IPS-18c (cell line): ENCODE results near the gene FHIT.

ENCODE experiments used
- H3K4me3 ChIP-seq: 2 replicates; pipeline ENCODE4 v1.7.0; 2013; ENCODE audit warnings: low read depth, mild to moderate bottlenecking, low read length, moderate library complexity; ENCODE audit not compliant: insufficient read depth
- H3K9me3 ChIP-seq: one replicate; pipeline ENCODE4 v1.6.1; 2013; ENCODE audit warnings: mild to moderate bottlenecking, low read length, moderate library complexity; ENCODE audit not compliant: control insufficient read depth, insufficient read depth

The FHIT gene

DNA sequence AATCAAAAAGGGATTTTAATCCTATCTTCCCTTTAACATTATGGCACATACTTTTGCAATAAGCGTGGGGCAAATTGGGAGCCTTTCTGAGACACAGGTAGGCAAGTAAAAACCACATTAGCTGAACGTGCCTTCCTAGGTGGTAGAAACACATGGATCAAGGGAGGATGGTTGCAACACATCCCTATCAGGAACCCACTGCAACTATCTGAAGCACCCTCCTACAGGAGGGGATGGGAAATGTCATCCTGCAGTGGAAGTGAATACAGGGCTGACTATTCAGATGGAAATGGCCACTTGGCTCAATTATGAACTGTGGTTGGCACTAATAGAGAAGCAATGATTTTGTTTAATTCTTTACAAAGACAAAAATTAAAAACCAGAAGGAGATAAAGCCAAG is 826.3 kb downstream of the FHIT start:
- Histone ChIP-seq H3K9me3 (no peaks in the 10 kb centered on the region), H3K4me3 (no peak overlapping the region)

DNA sequence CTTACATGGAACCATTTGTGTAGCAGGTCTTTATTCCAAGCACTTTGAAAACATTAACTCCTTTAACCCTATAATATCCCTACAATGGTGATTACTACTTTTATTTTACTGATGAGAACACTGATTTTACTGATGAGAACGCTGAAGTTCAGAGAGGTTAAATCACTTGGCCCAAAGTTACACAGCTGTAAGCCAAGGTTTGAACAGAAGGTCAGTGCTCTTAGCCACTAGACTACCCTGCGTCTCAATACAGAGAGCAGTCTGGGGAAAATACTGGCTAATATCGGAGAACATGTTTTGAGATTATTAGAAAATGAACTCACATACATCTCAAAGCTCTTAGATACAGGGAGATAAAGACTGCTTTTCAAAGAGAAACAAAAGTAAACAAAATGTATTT is 827.2 kb downstream of the FHIT start:
- Histone ChIP-seq H3K9me3 (no peaks in the 10 kb centered on the region), H3K4me3 (no peak overlapping the region)

DNA sequence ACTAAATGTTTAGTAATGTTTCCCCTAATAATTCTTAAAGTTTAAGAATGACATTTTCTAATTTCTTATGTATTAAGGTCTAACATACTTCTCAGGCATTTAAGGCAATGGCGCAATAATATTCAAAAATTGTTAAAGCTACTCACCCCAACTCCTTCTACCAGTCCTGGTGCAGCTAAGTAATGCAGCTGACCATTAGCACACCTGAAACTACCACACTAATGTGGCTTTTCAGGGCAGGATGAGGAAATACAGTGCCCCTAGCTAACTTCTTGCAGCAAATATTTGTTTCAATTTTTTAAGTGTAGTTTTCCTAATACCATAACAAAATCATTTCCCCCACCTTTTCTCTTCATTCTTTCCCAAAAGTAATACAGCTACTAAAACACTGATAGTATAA is 827.7 kb downstream of the FHIT start:
- no peaks in the 10 kb centered on the region for H3K9me3 ChIP-seq
- no peak overlapping the region for H3K4me3 ChIP-seq

DNA sequence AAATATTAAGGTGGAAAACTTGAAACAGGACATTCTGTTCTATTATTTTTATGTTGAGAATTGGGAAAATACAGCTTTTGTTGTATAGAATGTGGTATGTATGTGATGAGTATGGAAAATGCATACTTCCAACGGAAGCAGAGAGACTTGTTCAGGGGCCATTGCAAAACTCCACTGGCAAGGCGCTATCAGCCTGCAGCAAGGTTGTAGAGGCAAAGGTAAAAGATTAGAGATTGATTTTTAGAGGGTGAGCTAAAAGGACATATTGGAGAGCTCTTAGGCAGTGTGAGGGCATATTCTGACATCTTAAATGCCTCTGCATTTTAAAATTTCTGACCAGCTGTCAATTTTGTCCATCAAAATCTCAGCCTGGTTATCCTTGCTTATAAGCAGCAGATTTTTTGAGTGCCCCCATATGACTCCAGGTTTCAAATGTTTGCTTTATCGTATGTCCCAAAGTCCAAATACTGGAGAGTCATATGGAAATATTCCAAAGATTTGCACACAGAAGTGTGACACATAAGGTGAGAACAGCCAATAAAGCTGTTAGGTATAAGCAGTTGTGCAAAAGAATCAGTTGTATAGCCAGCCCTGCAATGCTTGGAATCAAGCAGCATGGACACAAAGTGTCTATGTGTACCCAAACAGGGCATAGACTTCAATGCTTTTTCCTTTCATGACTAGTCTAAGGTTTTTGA is 829.4 kb downstream of the FHIT start:
- Histone ChIP-seq H3K9me3 (no peaks in the 10 kb centered on the region), H3K4me3 (no peak overlapping the region)

DNA sequence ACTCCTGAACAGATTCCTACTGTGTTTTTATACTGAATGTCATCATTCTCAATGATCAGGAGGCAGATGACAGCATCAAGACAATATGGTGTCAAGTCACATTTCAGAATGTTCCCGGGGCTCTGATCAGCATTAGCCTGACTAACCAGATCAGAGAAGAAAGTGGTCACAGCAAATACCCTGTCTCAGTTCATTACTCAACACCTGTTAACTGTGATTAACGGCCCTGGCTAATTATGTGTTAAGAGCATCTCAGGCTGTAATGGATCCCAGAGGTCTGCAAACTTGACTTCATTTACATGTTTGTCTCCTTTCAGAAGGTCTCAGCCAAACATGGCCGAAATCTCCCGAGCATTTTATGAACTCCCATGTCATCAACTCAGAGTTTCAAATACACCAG is 833.7 kb downstream of the FHIT start:
- no peaks in the 10 kb centered on the region for H3K9me3 ChIP-seq
- no peak overlapping the region for H3K4me3 ChIP-seq

DNA sequence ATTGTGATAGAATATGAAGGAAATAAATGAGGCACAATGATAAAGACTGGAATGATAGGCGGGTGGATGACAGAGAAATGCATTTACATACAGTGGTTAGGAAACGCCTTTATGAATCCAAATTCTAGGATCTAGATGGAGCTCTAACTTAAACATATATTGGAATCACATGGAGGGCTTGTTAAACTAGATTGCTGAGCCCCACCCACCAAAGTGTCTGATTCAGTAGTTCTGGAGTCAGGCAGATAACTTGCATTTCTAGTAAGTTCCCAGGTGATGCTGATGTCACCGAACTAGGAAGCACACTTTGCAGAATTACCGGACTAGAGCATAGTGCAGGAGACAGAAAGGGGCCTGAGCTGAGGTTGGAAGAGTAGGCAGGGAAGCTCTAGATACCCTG is 837.2 kb downstream of the FHIT start:
- Histone ChIP-seq H3K9me3 (no peaks in the 10 kb centered on the region), H3K4me3 (no peak overlapping the region)

DNA sequence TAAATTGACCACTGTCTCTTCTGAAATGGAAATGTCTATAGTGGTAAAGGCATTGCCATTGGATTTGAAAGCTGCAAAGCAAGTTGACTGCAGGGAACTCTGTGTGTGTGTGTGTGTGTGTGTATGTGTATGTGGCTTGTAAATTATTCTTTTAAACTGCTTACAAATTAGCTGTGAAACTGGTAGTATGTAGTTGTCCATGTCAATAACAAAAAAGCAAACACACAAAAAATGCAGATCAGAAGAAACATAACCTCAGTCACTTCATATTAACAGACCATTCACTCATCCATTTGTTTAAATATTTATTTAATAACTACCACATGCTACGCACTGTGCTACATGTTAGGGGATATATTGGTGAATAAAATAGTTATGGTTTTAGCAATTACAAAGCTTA is 837.7 kb downstream of the FHIT start:
- no peak overlapping the region for H3K4me3 ChIP-seq
- no peaks in the 10 kb centered on the region for H3K9me3 ChIP-seq

DNA sequence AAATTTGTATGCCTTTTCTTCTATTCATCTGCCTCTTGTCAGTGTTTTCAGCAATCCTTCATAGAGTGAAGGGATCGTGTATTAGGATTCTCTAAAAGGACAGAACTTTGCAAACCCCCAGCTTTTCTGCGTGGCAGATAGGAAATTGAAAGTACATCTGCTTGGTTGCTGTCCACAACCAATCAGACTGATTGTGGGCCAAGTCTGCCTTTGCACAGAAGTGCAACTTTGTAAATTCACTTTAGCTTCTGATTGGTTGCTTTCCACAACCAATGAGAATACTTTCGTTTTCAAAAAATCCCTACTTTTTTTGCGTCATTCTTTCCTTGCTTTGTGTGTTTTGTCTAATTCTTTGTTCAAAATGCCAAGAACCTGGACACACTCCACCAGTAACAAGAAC is 847.4 kb downstream of the FHIT start:
- H3K4me3 ChIP-seq, result no peak overlapping the region

DNA sequence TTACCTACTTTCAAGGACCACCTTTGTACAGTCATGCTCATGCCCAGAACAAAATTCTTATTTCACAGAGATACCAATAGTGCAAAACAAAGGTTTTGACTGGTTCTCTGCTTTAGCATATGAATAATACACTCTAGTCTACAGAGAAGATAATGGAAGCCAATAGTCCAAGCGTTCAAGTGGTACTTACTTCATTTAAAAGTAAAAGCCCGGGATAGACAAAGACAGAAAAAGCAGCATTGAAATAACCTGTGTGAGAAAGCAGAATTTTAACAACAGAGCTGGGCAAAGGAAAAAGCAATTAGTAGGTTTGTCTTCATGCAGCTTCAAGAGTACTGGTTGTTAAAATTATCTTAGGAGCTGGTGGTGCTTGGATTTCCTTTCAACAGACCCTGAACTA is 848.3 kb downstream of the FHIT start:
- Histone ChIP-seq H3K4me3 (no peak overlapping the region), H3K9me3 (no peaks in the 10 kb centered on the region)

More for the DNA sequence above, 847.4 kb downstream of the FHIT start:
- H3K9me3 ChIP-seq, result no peaks in the 10 kb centered on the region

DNA sequence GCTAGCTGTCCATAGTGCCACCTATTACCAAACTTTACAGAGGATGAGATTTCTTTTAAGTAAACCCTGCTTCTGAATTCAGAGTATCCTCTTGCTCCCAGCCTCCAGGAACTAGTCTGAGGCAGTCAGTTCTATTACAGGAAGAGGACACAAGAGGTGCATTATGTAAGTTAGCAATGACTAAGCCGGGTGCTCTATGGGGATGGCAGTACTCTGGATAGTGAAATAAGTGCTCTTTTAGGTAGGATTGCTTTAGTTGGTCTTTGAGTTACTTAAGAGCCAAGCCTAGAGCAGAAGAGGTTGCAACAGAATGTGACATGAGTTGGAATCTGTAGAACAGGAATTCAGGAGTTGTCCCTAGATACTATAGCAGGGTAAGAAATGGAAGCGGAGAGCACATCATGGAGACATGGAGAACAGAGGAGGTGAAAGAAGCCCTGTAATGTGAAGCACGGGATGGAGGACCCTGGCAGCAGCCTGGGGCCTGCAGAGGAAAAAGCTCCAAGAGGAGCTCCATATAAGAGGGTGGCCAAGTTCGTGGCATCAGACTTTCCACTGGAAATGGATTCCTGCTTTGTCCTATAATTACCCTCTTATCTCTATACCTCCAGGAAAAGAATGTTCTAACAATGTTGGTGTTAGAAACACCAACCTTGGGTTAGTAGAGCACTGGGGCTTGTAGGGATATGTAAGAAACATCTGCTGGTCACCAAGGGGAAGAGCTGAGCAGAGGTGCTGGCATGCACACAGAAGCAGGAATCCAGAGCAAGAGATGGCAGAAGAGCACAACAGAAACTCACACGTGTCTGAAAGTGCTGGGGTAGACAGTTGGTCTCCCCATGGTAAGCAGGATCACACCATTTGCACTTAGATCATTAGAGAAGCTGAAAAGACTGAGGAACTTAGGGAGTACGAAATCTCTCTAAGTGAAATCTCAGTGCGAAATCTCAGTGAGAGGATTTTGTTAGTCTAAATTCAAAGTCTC is 851.1 kb downstream of the FHIT start:
- no peaks in the 10 kb centered on the region for H3K9me3 ChIP-seq
- H3K4me3 ChIP-seq, result no peak overlapping the region

DNA sequence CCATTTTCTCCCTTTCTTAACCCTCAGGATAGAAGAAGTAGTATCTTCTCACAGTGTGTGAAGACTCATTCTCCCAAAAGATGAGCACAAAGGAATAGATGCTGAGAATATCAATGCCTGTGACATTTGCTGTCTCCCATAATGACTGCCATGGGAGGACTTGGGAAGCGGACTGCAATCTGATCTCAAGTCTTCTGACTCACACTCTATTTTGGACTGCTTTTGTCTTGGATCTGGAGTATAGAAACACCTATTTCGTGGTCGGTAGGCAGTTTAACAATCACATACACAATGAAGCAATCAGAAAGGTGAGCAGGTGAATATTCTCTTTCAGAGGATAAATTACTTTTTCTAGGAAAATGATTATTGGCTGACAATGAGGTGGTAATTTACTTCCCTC is 852.0 kb downstream of the FHIT start:
- Histone ChIP-seq H3K9me3 (no peaks in the 10 kb centered on the region), H3K4me3 (no peak overlapping the region)

DNA sequence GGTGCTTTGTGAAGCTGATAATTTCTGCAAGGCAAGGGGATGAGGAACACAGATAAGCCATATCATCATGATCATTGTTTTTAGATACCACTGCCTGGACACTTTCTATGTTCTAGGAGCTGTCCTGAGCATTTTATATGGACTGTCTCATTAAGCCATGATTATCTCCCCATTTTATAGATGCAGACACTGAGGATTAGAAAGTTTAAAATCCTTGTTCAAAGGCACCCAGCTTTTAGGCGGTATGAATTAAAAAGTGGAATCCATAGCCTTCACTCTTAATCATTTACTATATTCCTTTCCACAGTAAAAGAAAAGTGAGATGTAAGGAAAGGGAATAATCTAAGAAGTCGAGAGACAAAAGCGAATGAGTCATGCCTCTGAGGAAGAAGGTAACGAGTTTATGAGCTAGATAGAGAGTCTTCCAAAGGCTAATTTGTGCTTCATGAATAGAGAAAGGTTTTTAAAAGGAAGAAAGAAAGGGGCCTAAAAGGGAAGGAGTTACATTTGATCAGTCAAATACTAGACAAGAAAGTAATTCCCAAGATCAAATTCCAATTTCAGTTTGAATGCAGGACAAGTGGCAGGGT is 856.0 kb downstream of the FHIT start:
- Histone ChIP-seq H3K9me3 (no peaks in the 10 kb centered on the region), H3K4me3 (no peak overlapping the region)

DNA sequence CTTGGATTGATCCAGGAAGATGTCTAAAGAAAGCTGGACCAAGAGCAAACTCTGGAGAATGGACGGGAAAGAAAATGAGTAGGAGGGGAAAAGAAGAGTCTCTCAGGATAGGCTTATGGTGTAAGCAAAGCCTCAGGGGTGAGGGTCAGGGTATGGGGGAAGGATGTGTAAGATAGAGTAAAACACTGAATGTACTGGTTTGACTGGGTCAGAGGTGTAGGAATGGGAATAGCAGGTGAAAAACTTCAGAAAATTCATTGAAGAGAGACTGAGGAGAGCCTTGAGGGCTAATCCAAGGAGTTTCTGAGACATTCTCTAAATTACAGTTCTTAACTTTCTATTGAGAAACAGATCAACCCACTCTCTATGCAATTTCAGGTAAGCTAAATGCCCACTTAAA is 857.3 kb downstream of the FHIT start:
- Histone ChIP-seq H3K9me3 (no peaks in the 10 kb centered on the region), H3K4me3 (no peak overlapping the region)

DNA sequence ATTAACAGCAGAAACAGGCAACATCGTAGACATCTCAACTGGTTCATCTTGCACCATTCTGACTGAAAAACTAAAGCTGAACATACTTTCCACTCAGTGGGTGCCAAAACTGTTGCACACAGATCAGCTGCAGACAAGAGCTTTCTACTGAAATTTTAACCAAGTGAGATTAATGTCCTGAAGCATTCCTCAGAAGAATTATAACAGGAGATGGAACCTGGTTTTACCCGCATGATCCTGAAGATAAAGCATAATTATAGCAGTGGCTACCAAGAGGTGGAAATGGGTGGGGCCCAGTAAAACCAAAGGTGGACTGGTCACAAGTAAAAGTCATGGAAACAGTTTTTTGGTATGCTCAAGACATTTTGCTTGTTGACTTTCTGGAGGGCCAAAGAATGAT is 858.8 kb downstream of the FHIT start:
- Histone ChIP-seq H3K9me3 (no peaks in the 10 kb centered on the region), H3K4me3 (no peak overlapping the region)

DNA sequence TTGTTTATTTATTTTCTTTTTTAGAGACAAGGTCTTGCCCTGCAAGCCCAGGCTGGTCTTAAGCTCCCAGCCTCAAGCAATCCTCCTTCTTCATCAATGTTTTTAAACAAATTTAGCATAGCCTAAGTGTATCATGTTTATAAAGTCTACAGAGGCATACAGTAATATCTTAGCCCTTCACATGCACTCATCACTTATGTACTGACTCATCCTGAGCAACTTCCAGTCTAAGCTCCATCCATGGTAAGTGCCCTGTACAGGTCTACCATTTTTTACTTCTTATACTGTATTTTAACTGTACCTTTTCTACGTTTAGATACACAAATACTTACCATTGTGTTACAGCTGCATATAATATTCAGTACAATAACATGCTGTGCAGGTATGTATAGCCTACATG is 860.0 kb downstream of the FHIT start:
- no peaks in the 10 kb centered on the region for H3K9me3 ChIP-seq
- no peak overlapping the region for H3K4me3 ChIP-seq

DNA sequence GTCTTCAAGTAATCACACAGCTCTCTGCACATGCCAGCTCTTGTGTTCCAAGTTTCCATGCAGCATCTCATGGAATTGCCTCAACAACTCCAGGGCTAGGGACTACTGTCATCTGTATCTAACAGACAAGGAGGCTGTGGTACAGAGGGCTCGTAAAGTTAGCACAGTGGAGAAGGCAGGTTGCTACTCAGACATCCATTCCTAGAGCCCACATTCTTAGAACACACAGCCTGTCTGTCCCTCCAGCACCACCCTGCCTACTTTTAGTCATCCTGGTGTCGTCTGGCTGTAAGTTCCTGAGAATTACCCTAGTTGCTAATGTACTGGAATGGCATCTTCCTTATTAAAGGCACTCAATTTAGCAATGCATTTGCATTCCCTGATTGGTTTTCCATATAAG is 862.5 kb downstream of the FHIT start:
- no peaks in the 10 kb centered on the region for H3K9me3 ChIP-seq
- H3K4me3 ChIP-seq, result no peak overlapping the region

DNA sequence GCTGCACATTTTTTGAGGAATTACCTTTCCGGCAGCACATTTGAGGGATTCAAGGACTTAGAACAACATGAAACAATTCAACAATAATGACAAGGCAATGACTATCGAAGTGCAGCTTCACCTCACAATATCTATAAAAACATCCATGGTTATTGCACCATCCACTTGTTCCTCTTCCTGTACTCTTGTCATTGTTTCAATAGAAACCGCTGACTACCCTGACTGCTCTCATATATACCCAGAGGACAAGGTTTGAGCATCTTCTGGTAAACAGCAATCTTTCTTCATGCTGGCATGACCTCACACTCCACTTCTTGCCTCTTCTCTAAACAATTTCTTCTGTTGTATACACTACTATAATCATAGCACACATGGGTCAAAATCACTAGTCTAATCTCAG is 864.9 kb downstream of the FHIT start:
- Histone ChIP-seq H3K4me3 (no peak overlapping the region; the same call in 1 of the 2 replicates), H3K9me3 (no peaks in the 10 kb centered on the region)

DNA sequence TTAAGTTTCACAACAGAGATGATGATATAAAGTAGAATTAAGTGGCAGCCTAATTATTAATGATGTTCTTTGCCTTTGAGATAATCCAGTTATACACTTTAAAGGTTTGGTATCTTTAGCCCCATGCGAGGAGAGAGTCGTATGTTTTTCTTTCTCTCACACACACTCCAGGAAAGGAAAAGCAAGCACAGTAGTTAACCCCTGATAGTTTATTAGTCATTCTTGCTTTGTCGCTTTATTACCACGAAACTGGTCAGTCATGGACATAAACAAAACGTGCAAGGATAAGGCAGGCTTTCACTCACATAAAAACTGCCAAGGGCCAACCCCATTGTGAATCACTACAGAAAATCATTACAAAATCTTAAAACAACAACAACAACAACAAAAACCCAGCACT is 866.9 kb downstream of the FHIT start:
- Histone ChIP-seq H3K9me3 (no peaks in the 10 kb centered on the region), H3K4me3 (no peak overlapping the region)
